DND-41 (cell line): Measurements from ENCODE around the gene ERC1.
"Not testable (repeated sequence)": the region's sequence is repeated elsewhere in the genome, so short reads cannot be mapped to it uniquely, and the experiment has no call there.

Experiments
- ATAC-seq: fragments of 200-7000 bp; cut with Tn5 transposase; 3 replicates; pipeline ENCODE4 v1.9.1; 2021; ENCODE audit warnings: low read depth; ENCODE audit not compliant: insufficient read depth
- DNase-seq: peaks from one replicate; pipeline ENCODE4 v3.0.0-alpha.2; 2020
- H2AFZ ChIP-seq: 2 replicates; pipeline ENCODE4 v1.6.0; 2012; ENCODE audit warnings: low read depth, low read length
- H3K27ac ChIP-seq: 2 replicates; pipeline ENCODE4 v1.5.1; 2012; ENCODE audit warnings: low read length, inconsistent platforms
- H3K27me3 ChIP-seq: fragments of 200-600 bp; sonication (generic); 2 replicates; pipeline ENCODE4 v1.6.0; 2012; ENCODE audit warnings: low read length, mild to moderate bottlenecking, inconsistent platforms; ENCODE audit not compliant: insufficient read depth, poor library complexity
- H3K36me3 ChIP-seq: 2 replicates; pipeline ENCODE4 v1.5.1; 2012; ENCODE audit warnings: low read length, inconsistent platforms; ENCODE audit not compliant: insufficient read depth
- H3K4me1 ChIP-seq: 2 replicates; pipeline ENCODE4 v1.5.1; 2012; ENCODE audit warnings: mild to moderate bottlenecking, low read length; ENCODE audit not compliant: insufficient read depth
- H3K4me2 ChIP-seq: 2 replicates; pipeline ENCODE4 v1.6.0; 2012; ENCODE audit warnings: mild to moderate bottlenecking, moderate library complexity, low read length, inconsistent platforms; ENCODE audit not compliant: insufficient read depth
- H3K4me3 ChIP-seq, 2 experiments: fragments of 200-600 bp in 1 of 2; shearing (Covaris generic) in 1 of 2; 2 replicates each; pipeline ENCODE4 v1.5.1; 2012 to 2016; ENCODE audit warnings: inconsistent platforms in 2 of 2, low read length in 2 of 2, mild to moderate bottlenecking in 2 of 2, low read depth in 1 of 2, moderate library complexity in 1 of 2
- H3K79me2 ChIP-seq: 2 replicates; pipeline ENCODE4 v1.6.0; 2012; ENCODE audit warnings: low read length, inconsistent platforms; ENCODE audit not compliant: insufficient read depth
- H3K9ac ChIP-seq: 2 replicates; pipeline ENCODE4 v1.6.0; 2012; ENCODE audit warnings: low read depth, mild to moderate bottlenecking, inconsistent platforms, low read length, moderate library complexity
- H3K9me3 ChIP-seq: 2 replicates; pipeline ENCODE4 v1.5.1; 2012; ENCODE audit warnings: low read length, moderate library complexity, mild to moderate bottlenecking, inconsistent platforms; ENCODE audit not compliant: insufficient read depth, severe bottlenecking
- H4K20me1 ChIP-seq: 2 replicates; pipeline ENCODE4 v1.6.0; 2012; ENCODE audit warnings: low read length; ENCODE audit not compliant: insufficient read depth
- CTCF ChIP-seq: IDR thresholded peaks from 2 replicates; pipeline ENCODE4 v1.5.1; 2012; ENCODE audit warnings: borderline replicate concordance, low read length, moderate library complexity, mild to moderate bottlenecking; ENCODE audit not compliant: poor library complexity, severe bottlenecking; ENCODE audit errors: extremely low read depth
- EZH2 ChIP-seq: IDR thresholded peaks from 3 replicates; pipeline ENCODE4 v1.6.1; 2012; ENCODE audit warnings: borderline replicate concordance, low read depth, mild to moderate bottlenecking, moderate library complexity, low read length, inconsistent platforms; ENCODE audit not compliant: severe bottlenecking

Gene ERC1

GRCh38 chr12:1339618-1340319, 348.7 kb downstream of the ERC1 start:
- no peaks in the 10 kb centered on the region for H3K36me3 ChIP-seq
- H2AFZ ChIP-seq, result no peak overlapping the region
- DNase-seq (no peak), ATAC-seq (no peak)
- no peak overlapping the region for H3K27ac ChIP-seq
- no peaks in the 10 kb centered on the region for H3K27me3 ChIP-seq
- no peak overlapping the region for H3K9ac ChIP-seq
- no peak overlapping the region for H3K4me3 ChIP-seq
- no peaks in the 10 kb centered on the region for H3K79me2 ChIP-seq
- no peaks in the 10 kb centered on the region for H3K4me1 ChIP-seq
- no peaks in the 10 kb centered on the region; the same call in 1 of the 2 replicates for H4K20me1 ChIP-seq
- H3K4me2 ChIP-seq, result no peak overlapping the region
- TF ChIP-seq EZH2, result no peak
- TF ChIP-seq CTCF, result no peak
- H3K9me3 ChIP-seq, result no peaks in the 10 kb centered on the region

- not testable (repeated sequence) for H2AFZ ChIP-seq, H3K79me2 ChIP-seq, H3K4me2 ChIP-seq, H3K27me3 ChIP-seq, ATAC-seq, H3K36me3 ChIP-seq, DNase-seq, H3K9ac ChIP-seq, H4K20me1 ChIP-seq, H3K4me1 ChIP-seq, H3K9me3 ChIP-seq, H3K27ac ChIP-seq, H3K4me3 ChIP-seq
These were observed 350.2 kb downstream of the ERC1 start for GRCh38 chr12:1341270-1341669.

- H3K9me3 ChIP-seq, result no peaks in the 10 kb centered on the region
- H3K4me3 ChIP-seq, result no peak overlapping the region
- H3K79me2 ChIP-seq, result no peaks in the 10 kb centered on the region
- H4K20me1 ChIP-seq, result no peaks in the 10 kb centered on the region; the same call in 1 of the 2 replicates
- H3K27me3 ChIP-seq, result no peaks in the 10 kb centered on the region
- H3K27ac ChIP-seq, result no peak overlapping the region
- H3K36me3 ChIP-seq, result no peaks in the 10 kb centered on the region
- no peak overlapping the region for H3K9ac ChIP-seq
- H3K4me1 ChIP-seq, result no peaks in the 10 kb centered on the region
- TF ChIP-seq CTCF (no peak), EZH2 (no peak)
- ATAC-seq, result no peak
- no peak overlapping the region for H2AFZ ChIP-seq
- no peak for DNase-seq
- no peak overlapping the region for H3K4me2 ChIP-seq
These were observed 352.4 kb downstream of the ERC1 start for GRCh38 chr12:1343422-1343821.

- peak; percentile 40; the same call in 1 of the 3 replicates for ATAC-seq
- H3K4me3 ChIP-seq, result no peak overlapping the region
- no peak for TF ChIP-seq CTCF
- TF ChIP-seq EZH2, result no peak
These were observed 353.2 kb downstream of the ERC1 start for GRCh38 chr12:1344245-1344644.

More at GRCh38 chr12:1344245-1344644, 353.2 kb downstream of the ERC1 start:
- no peaks in the 10 kb centered on the region for H3K27me3 ChIP-seq
- H3K9me3 ChIP-seq, result no peaks in the 10 kb centered on the region
- no peak overlapping the region for H2AFZ ChIP-seq
- no peak for DNase-seq
- H3K27ac ChIP-seq, result no peak overlapping the region
- H3K9ac ChIP-seq, result no peak overlapping the region
- no peaks in the 10 kb centered on the region for H3K79me2 ChIP-seq
- H3K36me3 ChIP-seq, result no peaks in the 10 kb centered on the region
- no peak overlapping the region for H3K4me2 ChIP-seq
- no peaks in the 10 kb centered on the region for H3K4me1 ChIP-seq
- no peaks in the 10 kb centered on the region; the same call in 1 of the 2 replicates for H4K20me1 ChIP-seq
